PC-3 (cell line): ENCODE data around the gene MYO1H.

Source experiments
- EZH2 ChIP-seq: fragments of 300-600 bp; sonication (generic); IDR thresholded peaks from one replicate; pipeline ENCODE4 v1.6.1; 2017; ENCODE audit warnings: antibody characterized with exemption, mild to moderate bottlenecking, low read length; ENCODE audit not compliant: unreplicated experiment
- TF ChIP-seq, protein P1 (sequence below): fragments of 300-600 bp; sonication (generic); conservative IDR thresholded peaks from 2 replicates; pipeline ENCODE4 v1.5.1; 2017; ENCODE audit warnings: antibody characterized with exemption, low read depth, mild to moderate bottlenecking, low read length

GRCh38 chr12:109334887-109335286 lies 12.8 kb upstream of the MYO1H start:
- TF ChIP-seq, protein P1, sequence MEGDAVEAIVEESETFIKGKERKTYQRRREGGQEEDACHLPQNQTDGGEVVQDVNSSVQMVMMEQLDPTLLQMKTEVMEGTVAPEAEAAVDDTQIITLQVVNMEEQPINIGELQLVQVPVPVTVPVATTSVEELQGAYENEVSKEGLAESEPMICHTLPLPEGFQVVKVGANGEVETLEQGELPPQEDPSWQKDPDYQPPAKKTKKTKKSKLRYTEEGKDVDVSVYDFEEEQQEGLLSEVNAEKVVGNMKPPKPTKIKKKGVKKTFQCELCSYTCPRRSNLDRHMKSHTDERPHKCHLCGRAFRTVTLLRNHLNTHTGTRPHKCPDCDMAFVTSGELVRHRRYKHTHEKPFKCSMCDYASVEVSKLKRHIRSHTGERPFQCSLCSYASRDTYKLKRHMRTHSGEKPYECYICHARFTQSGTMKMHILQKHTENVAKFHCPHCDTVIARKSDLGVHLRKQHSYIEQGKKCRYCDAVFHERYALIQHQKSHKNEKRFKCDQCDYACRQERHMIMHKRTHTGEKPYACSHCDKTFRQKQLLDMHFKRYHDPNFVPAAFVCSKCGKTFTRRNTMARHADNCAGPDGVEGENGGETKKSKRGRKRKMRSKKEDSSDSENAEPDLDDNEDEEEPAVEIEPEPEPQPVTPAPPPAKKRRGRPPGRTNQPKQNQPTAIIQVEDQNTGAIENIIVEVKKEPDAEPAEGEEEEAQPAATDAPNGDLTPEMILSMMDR = no peak
- no peak for TF ChIP-seq EZH2
